GM23338 (cell line): Measurements from ENCODE around the gene RPS26. TPM values are rescaled to one million over a fixed set of nuclear protein-coding genes. Genes with fewer than 3 reads are reported as not detected.
"Not testable (repeated sequence)": the region's sequence is repeated elsewhere in the genome, so short reads cannot be mapped to it uniquely, and the experiment has no call there.

Experiments
- ATAC-seq: fragments of 200-7000 bp; cut with Tn5 transposase; 3 replicates; pipeline ENCODE4 v1.9.1; 2020
- DNase-seq: peaks from one replicate; pipeline ENCODE4 v3.0.0-alpha.2; 2015; ENCODE audit warnings: low spot score
- H2AFZ ChIP-seq: fragments of 200-600 bp; sonication (generic); 2 replicates; pipeline ENCODE4 v1.8.0; 2016; ENCODE audit warnings: antibody characterized with exemption, mild to moderate bottlenecking, moderate library complexity
- H3F3A ChIP-seq: fragments of 200-600 bp; sonication (generic); replicated peaks from 2 replicates; pipeline ENCODE4 v1.8.0; 2017; ENCODE audit warnings: antibody characterized with exemption, mixed run types, low read depth
- H3K27ac ChIP-seq: fragments of 200-600 bp; sonication (generic); 2 replicates; pipeline ENCODE4 v1.6.1; 2016; ENCODE audit warnings: low read depth
- H3K27me3 ChIP-seq: fragments of 200-600 bp; sonication (generic); 2 replicates; pipeline ENCODE4 v1.8.0; 2016; ENCODE audit warnings: mild to moderate bottlenecking, mixed run types, moderate library complexity; ENCODE audit not compliant: insufficient read depth
- H3K36me3 ChIP-seq: fragments of 200-600 bp; sonication (generic); 2 replicates; pipeline ENCODE4 v1.8.0; 2016; ENCODE audit warnings: mild to moderate bottlenecking; ENCODE audit not compliant: insufficient read depth
- H3K4me1 ChIP-seq: fragments of 200-600 bp; sonication (generic); 2 replicates; pipeline ENCODE4 v1.8.0; 2016; ENCODE audit warnings: mild to moderate bottlenecking, moderate library complexity; ENCODE audit not compliant: insufficient read depth
- H3K4me2 ChIP-seq: fragments of 200-600 bp; sonication (generic); 2 replicates; pipeline ENCODE4 v1.7.1; 2017; ENCODE audit warnings: mixed run types
- H3K4me3 ChIP-seq: fragments of 200-600 bp; sonication (generic); 2 replicates; pipeline ENCODE4 v1.6.1; 2016; ENCODE audit warnings: mixed run types
- H3K79me2 ChIP-seq: fragments of 200-600 bp; sonication (generic); replicated peaks from 2 replicates; pipeline ENCODE4 v1.8.0; 2017; ENCODE audit warnings: mild to moderate bottlenecking; ENCODE audit not compliant: insufficient read depth
- H3K9me2 ChIP-seq: fragments of 200-600 bp; sonication (generic); 2 replicates; pipeline ENCODE4 v1.8.0; 2017; ENCODE audit not compliant: insufficient read depth
- H4K20me1 ChIP-seq: fragments of 200-600 bp; sonication (generic); replicated peaks from 2 replicates; pipeline ENCODE4 v1.8.0; 2017; ENCODE audit warnings: mild to moderate bottlenecking; ENCODE audit not compliant: insufficient read depth
- H3K27ac Mint-ChIP-seq: 2 replicates; pipeline ENCODE4 v1.8.0; 2020; ENCODE audit warnings: inconsistent platforms, mild to moderate bottlenecking, moderate library complexity, mixed read lengths
- H3K27me3 Mint-ChIP-seq: 3 replicates; pipeline ENCODE4 v1.8.0; 2022; ENCODE audit warnings: low read depth, mild to moderate bottlenecking, moderate library complexity, mixed read lengths, inconsistent platforms; ENCODE audit not compliant: insufficient read depth, poor library complexity
- H3K36me3 Mint-ChIP-seq: 3 replicates; pipeline ENCODE4 v1.8.0; 2021; ENCODE audit warnings: low read depth, mild to moderate bottlenecking, inconsistent platforms, moderate library complexity, mixed read lengths
- H3K4me1 Mint-ChIP-seq: 3 replicates; pipeline ENCODE4 v1.8.0; 2020; ENCODE audit warnings: mild to moderate bottlenecking, inconsistent platforms, mixed read lengths
- H3K4me3 Mint-ChIP-seq: 3 replicates; pipeline ENCODE4 v1.8.0; 2021; ENCODE audit warnings: moderate library complexity, mild to moderate bottlenecking, inconsistent platforms, mixed read lengths
- H3K9me3 Mint-ChIP-seq: 3 replicates; pipeline ENCODE4 v1.8.0; 2020; ENCODE audit warnings: moderate library complexity, mild to moderate bottlenecking, inconsistent platforms, mixed read lengths
- CREB1 ChIP-seq: fragments of 250-450 bp; sonication (Bioruptor Pico); IDR thresholded peaks from 2 replicates; pipeline ENCODE4 v1.5.0; 2020; ENCODE audit warnings: low read depth, mild to moderate bottlenecking, moderate library complexity
- JUNB ChIP-seq: IDR thresholded peaks from one replicate; pipeline ENCODE4 v1.6.1; 2016; ENCODE audit warnings: antibody characterized with exemption; ENCODE audit not compliant: unreplicated experiment
- ZNF114 ChIP-seq: fragments of 250-450 bp; sonication (Bioruptor Pico); IDR thresholded peaks from 2 replicates; pipeline ENCODE4 v1.5.0; 2020; ENCODE audit warnings: mild to moderate bottlenecking, moderate library complexity
- polyA plus RNA-seq: library from polyadenylated mRNA; unstranded; fragments of >200 nt; fragmentation: Nextera tagmentation; extraction: Ambion mirVana; gene quantifications from 2 replicates; pipeline ENCODE4 v1.2.1, GENCODE V29; 2016
- total RNA-seq: library from RNA; depleted of rRNA; stranded (reverse); fragments of >200 nt; shearing (Covaris generic); gene quantifications from 2 replicates; pipeline ENCODE4 v1.2.3, GENCODE V29; 2014
- TF ChIP-seq, protein P1 (sequence below), 2 experiments: fragments of 200-600 bp in 1 of 2; sonication (generic) in 1 of 2; conservative IDR thresholded peaks; 2 replicates each; pipeline versions ENCODE4 v1.5.1 to v1.6.1; 2016 to 2017; ENCODE audit warnings: antibody characterized with exemption in 2 of 2, low read depth in 2 of 2, mild to moderate bottlenecking in 2 of 2, moderate library complexity in 1 of 2
- TF ChIP-seq, protein P2 (sequence below): fragments of 250-450 bp; sonication (Bioruptor Pico); IDR thresholded peaks from 2 replicates; pipeline ENCODE4 v1.5.0; 2020; ENCODE audit warnings: mild to moderate bottlenecking, moderate library complexity

The RPS26 gene
- total and polyA plus RNA-seq, 2 experiments from 2014 or later: 655 to 772 TPM

DNA sequence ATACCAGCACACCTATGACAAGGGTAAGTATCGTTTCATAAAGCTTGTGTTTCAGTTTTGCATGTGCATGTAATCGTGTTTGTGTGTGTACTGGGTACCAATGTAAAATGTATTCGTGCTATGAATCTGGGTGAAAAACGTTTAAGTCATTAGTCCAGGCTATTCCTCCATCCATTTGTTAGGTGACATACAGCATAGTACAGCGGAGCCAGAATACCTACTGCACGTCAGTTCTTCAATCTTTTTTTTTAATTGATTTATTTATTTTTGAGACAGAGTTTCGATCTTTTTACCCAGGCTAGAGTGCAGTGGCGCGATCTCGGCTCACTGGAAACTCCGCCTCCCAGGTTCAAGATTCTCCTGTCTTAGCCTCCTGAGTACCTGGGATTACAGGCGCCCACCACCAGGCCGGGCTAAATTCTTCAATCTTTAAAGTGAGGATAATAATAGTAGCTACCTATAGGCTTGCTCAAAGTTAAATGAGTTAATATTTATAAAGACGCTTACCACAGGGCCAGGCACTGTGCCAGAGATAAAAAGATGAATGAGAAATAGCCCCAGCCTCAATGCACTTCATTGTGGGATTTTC is 661 bp upstream of the RPS26 start:
- no peaks in the 10 kb centered on the region; the same call in 1 of the 3 replicates for H3K9me3 Mint-ChIP-seq
- H4K20me1 ChIP-seq: peaks cover 19% of the 10 kb centered on the region
- H3K4me1 ChIP-seq: peaks cover 28% of the 10 kb centered on the region
- H3K4me1 Mint-ChIP-seq: peaks cover 43% of the 10 kb centered on the region
- ATAC-seq (peak; percentile 48), DNase-seq (peak; percentile 64)
- H2AFZ ChIP-seq: peak overlapping the region; percentile 44; the same call in 1 of the 2 replicates
- peak overlapping the region; percentile 98 for H3K27ac Mint-ChIP-seq
- H3K27me3 ChIP-seq: no peaks in the 10 kb centered on the region
- no peaks in the 10 kb centered on the region for H3K9me2 ChIP-seq
- H3K4me3 Mint-ChIP-seq: peak overlapping the region; percentile 95
- peak overlapping the region; percentile 97 for H3K27ac ChIP-seq
- H3K36me3 ChIP-seq: peaks cover 23% of the 10 kb centered on the region
- H3K79me2 ChIP-seq: peaks cover 21% of the 10 kb centered on the region
- H3K4me2 ChIP-seq: peak overlapping the region; percentile 78
- TF ChIP-seq, protein P1, sequence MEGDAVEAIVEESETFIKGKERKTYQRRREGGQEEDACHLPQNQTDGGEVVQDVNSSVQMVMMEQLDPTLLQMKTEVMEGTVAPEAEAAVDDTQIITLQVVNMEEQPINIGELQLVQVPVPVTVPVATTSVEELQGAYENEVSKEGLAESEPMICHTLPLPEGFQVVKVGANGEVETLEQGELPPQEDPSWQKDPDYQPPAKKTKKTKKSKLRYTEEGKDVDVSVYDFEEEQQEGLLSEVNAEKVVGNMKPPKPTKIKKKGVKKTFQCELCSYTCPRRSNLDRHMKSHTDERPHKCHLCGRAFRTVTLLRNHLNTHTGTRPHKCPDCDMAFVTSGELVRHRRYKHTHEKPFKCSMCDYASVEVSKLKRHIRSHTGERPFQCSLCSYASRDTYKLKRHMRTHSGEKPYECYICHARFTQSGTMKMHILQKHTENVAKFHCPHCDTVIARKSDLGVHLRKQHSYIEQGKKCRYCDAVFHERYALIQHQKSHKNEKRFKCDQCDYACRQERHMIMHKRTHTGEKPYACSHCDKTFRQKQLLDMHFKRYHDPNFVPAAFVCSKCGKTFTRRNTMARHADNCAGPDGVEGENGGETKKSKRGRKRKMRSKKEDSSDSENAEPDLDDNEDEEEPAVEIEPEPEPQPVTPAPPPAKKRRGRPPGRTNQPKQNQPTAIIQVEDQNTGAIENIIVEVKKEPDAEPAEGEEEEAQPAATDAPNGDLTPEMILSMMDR (conservative IDR thresholded peaks at IDR 0.05; ENCODE audit: low read depth in 2 of 2): peak in 1 of 2 experiments; percentile 46; a peak in 2 of 4 replicates
- TF ChIP-seq CREB1: no peak
- TF ChIP-seq ZNF114: no peak
- no peak for TF ChIP-seq JUNB
- TF ChIP-seq, protein P2, sequence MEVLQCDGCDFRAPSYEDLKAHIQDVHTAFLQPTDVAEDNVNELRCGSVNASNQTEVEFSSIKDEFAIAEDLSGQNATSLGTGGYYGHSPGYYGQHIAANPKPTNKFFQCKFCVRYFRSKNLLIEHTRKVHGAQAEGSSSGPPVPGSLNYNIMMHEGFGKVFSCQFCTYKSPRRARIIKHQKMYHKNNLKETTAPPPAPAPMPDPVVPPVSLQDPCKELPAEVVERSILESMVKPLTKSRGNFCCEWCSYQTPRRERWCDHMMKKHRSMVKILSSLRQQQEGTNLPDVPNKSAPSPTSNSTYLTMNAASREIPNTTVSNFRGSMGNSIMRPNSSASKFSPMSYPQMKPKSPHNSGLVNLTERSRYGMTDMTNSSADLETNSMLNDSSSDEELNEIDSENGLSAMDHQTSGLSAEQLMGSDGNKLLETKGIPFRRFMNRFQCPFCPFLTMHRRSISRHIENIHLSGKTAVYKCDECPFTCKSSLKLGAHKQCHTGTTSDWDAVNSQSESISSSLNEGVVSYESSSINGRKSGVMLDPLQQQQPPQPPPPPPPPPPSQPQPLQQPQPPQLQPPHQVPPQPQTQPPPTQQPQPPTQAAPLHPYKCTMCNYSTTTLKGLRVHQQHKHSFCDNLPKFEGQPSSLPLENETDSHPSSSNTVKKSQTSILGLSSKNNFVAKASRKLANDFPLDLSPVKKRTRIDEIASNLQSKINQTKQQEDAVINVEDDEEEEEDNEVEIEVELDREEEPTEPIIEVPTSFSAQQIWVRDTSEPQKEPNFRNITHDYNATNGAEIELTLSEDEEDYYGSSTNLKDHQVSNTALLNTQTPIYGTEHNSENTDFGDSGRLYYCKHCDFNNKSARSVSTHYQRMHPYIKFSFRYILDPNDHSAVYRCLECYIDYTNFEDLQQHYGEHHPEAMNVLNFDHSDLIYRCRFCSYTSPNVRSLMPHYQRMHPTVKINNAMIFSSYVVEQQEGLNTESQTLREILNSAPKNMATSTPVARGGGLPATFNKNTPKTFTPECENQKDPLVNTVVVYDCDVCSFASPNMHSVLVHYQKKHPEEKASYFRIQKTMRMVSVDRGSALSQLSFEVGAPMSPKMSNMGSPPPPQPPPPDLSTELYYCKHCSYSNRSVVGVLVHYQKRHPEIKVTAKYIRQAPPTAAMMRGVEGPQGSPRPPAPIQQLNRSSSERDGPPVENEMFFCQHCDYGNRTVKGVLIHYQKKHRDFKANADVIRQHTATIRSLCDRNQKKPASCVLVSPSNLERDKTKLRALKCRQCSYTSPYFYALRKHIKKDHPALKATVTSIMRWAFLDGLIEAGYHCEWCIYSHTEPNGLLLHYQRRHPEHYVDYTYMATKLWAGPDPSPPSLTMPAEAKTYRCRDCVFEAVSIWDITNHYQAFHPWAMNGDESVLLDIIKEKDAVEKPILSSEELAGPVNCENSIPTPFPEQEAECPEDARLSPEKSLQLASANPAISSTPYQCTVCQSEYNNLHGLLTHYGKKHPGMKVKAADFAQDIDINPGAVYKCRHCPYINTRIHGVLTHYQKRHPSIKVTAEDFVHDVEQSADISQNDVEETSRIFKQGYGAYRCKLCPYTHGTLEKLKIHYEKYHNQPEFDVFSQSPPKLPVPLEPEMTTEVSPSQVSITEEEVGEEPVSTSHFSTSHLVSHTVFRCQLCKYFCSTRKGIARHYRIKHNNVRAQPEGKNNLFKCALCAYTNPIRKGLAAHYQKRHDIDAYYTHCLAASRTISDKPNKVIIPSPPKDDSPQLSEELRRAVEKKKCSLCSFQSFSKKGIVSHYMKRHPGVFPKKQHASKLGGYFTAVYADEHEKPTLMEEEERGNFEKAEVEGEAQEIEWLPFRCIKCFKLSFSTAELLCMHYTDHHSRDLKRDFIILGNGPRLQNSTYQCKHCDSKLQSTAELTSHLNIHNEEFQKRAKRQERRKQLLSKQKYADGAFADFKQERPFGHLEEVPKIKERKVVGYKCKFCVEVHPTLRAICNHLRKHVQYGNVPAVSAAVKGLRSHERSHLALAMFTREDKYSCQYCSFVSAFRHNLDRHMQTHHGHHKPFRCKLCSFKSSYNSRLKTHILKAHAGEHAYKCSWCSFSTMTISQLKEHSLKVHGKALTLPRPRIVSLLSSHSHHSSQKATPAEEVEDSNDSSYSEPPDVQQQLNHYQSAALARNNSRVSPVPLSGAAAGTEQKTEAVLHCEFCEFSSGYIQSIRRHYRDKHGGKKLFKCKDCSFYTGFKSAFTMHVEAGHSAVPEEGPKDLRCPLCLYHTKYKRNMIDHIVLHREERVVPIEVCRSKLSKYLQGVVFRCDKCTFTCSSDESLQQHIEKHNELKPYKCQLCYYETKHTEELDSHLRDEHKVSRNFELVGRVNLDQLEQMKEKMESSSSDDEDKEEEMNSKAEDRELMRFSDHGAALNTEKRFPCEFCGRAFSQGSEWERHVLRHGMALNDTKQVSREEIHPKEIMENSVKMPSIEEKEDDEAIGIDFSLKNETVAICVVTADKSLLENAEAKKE (CRISPR knock-in tag): no peak
- H3K36me3 Mint-ChIP-seq: peaks cover 41% of the 10 kb centered on the region
- H3K4me3 ChIP-seq: peak overlapping the region; percentile 53
- peaks cover 7% of the 10 kb centered on the region for H3K27me3 Mint-ChIP-seq
- peaks cover 44% of the 10 kb centered on the region for H3F3A ChIP-seq

DNA sequence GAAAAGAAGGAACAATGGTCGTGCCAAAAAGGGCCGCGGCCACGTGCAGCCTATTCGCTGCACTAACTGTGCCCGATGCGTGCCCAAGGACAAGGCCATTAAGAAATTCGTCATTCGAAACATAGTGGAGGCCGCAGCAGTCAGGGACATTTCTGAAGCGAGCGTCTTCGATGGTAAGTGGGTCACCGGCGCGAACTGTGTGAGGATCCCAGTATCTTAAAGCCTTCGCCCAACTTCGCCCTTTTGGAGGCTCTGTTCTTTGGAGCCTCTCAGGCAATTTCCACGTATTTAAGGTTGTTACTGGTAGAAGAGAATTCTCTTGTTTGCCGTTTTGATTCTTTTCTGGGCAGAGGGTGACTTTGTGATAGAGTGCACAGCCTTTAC is 704 bp downstream of the RPS26 start:
- Histone ChIP-seq H3K27ac (peak overlapping the region; percentile 98), H3K79me2 (peaks cover 21% of the 10 kb centered on the region), H3F3A (peaks cover 51% of the 10 kb centered on the region), H3K4me3 (peak overlapping the region; percentile 99), H3K4me2 (peak overlapping the region; percentile 100), H4K20me1 (peaks cover 19% of the 10 kb centered on the region), H3K4me1 (peaks cover 28% of the 10 kb centered on the region), H3K36me3 (peaks cover 23% of the 10 kb centered on the region)
- not testable (repeated sequence) for H3K27me3 Mint-ChIP-seq, ATAC-seq, H3K9me3 Mint-ChIP-seq, DNase-seq, H3K27me3 ChIP-seq, H3K9me2 ChIP-seq, H2AFZ ChIP-seq
- Mint-ChIP-seq H3K4me1 (peaks cover 41% of the 10 kb centered on the region), H3K27ac (peak overlapping the region; percentile 99), H3K36me3 (peaks cover 40% of the 10 kb centered on the region), H3K4me3 (peak overlapping the region; percentile 95)
